ENCODE results near the gene ST6GALNAC3.

The ST6GALNAC3 gene

GRCh38 chr1:76511558-76512179, 437.1 kb downstream of the ST6GALNAC3 start:
- Histone ChIP-seq H2AFZ (ENCODE audit: low read length) (no peak overlapping the region), H3K9ac (ENCODE audit: low read depth, low read length, poor library complexity, severe bottlenecking) (no peak overlapping the region)

GRCh38 chr1:76530953-76531352, 456.4 kb downstream of the ST6GALNAC3 start:
- Histone ChIP-seq H3K9ac (ENCODE audit: low read depth, low read length, poor library complexity, severe bottlenecking) (no peak overlapping the region), H3K27me3 (ENCODE audit: insufficient read depth, low read length, poor library complexity, severe bottlenecking) (no peaks in the 10 kb centered on the region), H4K20me1 (ENCODE audit: insufficient read depth, low read length, poor library complexity, severe bottlenecking) (no peaks in the 10 kb centered on the region), H3K4me1 (ENCODE audit: insufficient read depth, low read length, poor library complexity, severe bottlenecking) (no peaks in the 10 kb centered on the region), H3K4me3 (ENCODE audit: low read length, poor library complexity, severe bottlenecking) (no peak overlapping the region), H3F3A (ENCODE audit: low read depth) (no peaks in the 10 kb centered on the region), H3K36me3 (ENCODE audit: insufficient read depth, low read length) (no peaks in the 10 kb centered on the region), H3K9me2 (replicated peaks; ENCODE audit: low read depth, low read length) (no peaks in the 10 kb centered on the region; the same call in 1 of the 2 replicates), H3K4me2 (ENCODE audit: low read depth, low read length, poor library complexity, severe bottlenecking) (no peak overlapping the region), H2AFZ (ENCODE audit: low read length) (no peak overlapping the region), H3K79me2 (ENCODE audit: insufficient read depth, low read length) (no peaks in the 10 kb centered on the region), H3K9me3 (ENCODE audit: insufficient read depth, low read depth, low read length) (no peaks in the 10 kb centered on the region)
- no peak for TF ChIP-seq CTCF (conservative IDR thresholded peaks at IDR 0.05; ENCODE audit: low read length)
- TF ChIP-seq EZH2phosphoT487 (IDR thresholded peaks at IDR 0.05; ENCODE audit: borderline replicate concordance) = no peak

More at GRCh38 chr1:76511558-76512179, 437.1 kb downstream of the ST6GALNAC3 start:
- no peaks in the 10 kb centered on the region for H3F3A ChIP-seq (ENCODE audit: low read depth)
- H3K4me3 ChIP-seq (ENCODE audit: low read length, poor library complexity, severe bottlenecking) = no peak overlapping the region
- no peaks in the 10 kb centered on the region for H3K9me3 ChIP-seq (ENCODE audit: insufficient read depth, low read depth, low read length)
- TF ChIP-seq CTCF (conservative IDR thresholded peaks at IDR 0.05; ENCODE audit: low read length) (no peak), EZH2phosphoT487 (IDR thresholded peaks at IDR 0.05; ENCODE audit: borderline replicate concordance) (no peak)
- H4K20me1 ChIP-seq (ENCODE audit: insufficient read depth, low read length, poor library complexity, severe bottlenecking) = no peaks in the 10 kb centered on the region
- H3K4me2 ChIP-seq (ENCODE audit: low read depth, low read length, poor library complexity, severe bottlenecking) = no peak overlapping the region
- no peaks in the 10 kb centered on the region for H3K79me2 ChIP-seq (ENCODE audit: insufficient read depth, low read length)
- no peaks in the 10 kb centered on the region for H3K27me3 ChIP-seq (ENCODE audit: insufficient read depth, low read length, poor library complexity, severe bottlenecking)
- H3K36me3 ChIP-seq (ENCODE audit: insufficient read depth, low read length) = no peaks in the 10 kb centered on the region
- no peaks in the 10 kb centered on the region for H3K9me2 ChIP-seq (replicated peaks; ENCODE audit: low read depth, low read length)
- H3K4me1 ChIP-seq (ENCODE audit: insufficient read depth, low read length, poor library complexity, severe bottlenecking) = no peaks in the 10 kb centered on the region

DNA sequence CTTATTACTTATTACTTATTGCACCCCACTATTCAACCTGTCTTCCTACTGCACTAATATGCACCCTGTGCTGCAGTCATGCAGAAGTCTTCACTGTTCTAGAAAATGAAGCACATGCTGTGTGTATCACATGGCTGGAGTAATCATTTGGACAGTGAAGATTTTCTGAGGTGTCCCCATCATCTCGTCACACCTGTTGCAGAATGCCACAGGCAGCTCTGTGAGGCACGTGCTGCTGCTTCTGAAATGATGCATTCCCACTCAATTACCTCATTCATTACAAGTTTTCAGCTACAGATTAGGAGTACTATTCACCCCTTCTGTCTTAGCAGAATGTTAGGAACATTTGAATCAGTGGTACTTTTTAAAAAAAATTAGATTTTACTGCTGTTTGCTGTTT, 467.1 kb downstream of the ST6GALNAC3 start:
- Histone ChIP-seq H2AFZ (ENCODE audit: low read length) (no peak overlapping the region), H3K36me3 (ENCODE audit: insufficient read depth, low read length) (no peaks in the 10 kb centered on the region), H3K79me2 (ENCODE audit: insufficient read depth, low read length) (no peaks in the 10 kb centered on the region), H4K20me1 (ENCODE audit: insufficient read depth, low read length, poor library complexity, severe bottlenecking) (no peaks in the 10 kb centered on the region), H3K4me3 (ENCODE audit: low read length, poor library complexity, severe bottlenecking) (no peak overlapping the region), H3K9me3 (ENCODE audit: insufficient read depth, low read depth, low read length) (no peaks in the 10 kb centered on the region), H3K9me2 (replicated peaks; ENCODE audit: low read depth, low read length) (no peaks in the 10 kb centered on the region), H3F3A (ENCODE audit: low read depth) (no peaks in the 10 kb centered on the region), H3K27me3 (ENCODE audit: insufficient read depth, low read length, poor library complexity, severe bottlenecking) (no peaks in the 10 kb centered on the region), H3K4me2 (ENCODE audit: low read depth, low read length, poor library complexity, severe bottlenecking) (no peak overlapping the region), H3K9ac (ENCODE audit: low read depth, low read length, poor library complexity, severe bottlenecking) (no peak overlapping the region), H3K4me1 (ENCODE audit: insufficient read depth, low read length, poor library complexity, severe bottlenecking) (no peaks in the 10 kb centered on the region)
- no peak for TF ChIP-seq EZH2phosphoT487 (IDR thresholded peaks at IDR 0.05; ENCODE audit: borderline replicate concordance)
- no peak for TF ChIP-seq CTCF (conservative IDR thresholded peaks at IDR 0.05; ENCODE audit: low read length)

All from Loucy (cell line).